H9 (cell line): ENCODE results near the gene CR1. TPM values are rescaled to one million over a fixed set of nuclear protein-coding genes. Genes with fewer than 3 reads are reported as not detected.

Experiments used
- DNase-seq: peaks from one replicate; pipeline ENCODE4 v3.0.0-alpha.2; 2017
- H2AFZ ChIP-seq: one replicate; pipeline ENCODE4 v1.6.1; 2013; ENCODE audit warnings: mild to moderate bottlenecking, low read length, control low read depth, moderate library complexity
- H2AK5ac ChIP-seq: 2 replicates; pipeline ENCODE4 v1.6.1; 2013; ENCODE audit warnings: low read length, control low read depth, mixed read lengths; ENCODE audit not compliant: insufficient read length
- H2BK120ac ChIP-seq: one replicate; pipeline ENCODE4 v1.6.1; 2013; ENCODE audit warnings: low read depth, mild to moderate bottlenecking, low read length, control low read depth, inconsistent platforms; ENCODE audit not compliant: poor library complexity, severe bottlenecking
- H2BK12ac ChIP-seq: 2 replicates; pipeline ENCODE4 v1.6.1; 2013; ENCODE audit warnings: low read length, control low read depth, mixed read lengths, low read depth; ENCODE audit not compliant: insufficient read length
- H2BK15ac ChIP-seq: 2 replicates; pipeline ENCODE4 v1.6.1; 2013; ENCODE audit warnings: low read depth, low read length, control low read depth
- H2BK20ac ChIP-seq: one replicate; pipeline ENCODE4 v1.6.1; 2013; ENCODE audit warnings: low read depth, mild to moderate bottlenecking, low read length, control low read depth, inconsistent platforms; ENCODE audit not compliant: poor library complexity, severe bottlenecking
- H2BK5ac ChIP-seq: 2 replicates; pipeline ENCODE4 v1.6.1; 2013; ENCODE audit warnings: low read length, control low read depth, mixed read lengths; ENCODE audit not compliant: insufficient read length
- H3K14ac ChIP-seq: 2 replicates; pipeline ENCODE4 v1.6.1; 2013; ENCODE audit warnings: low read length, control low read depth; ENCODE audit not compliant: insufficient read depth
- H3K18ac ChIP-seq: 2 replicates; pipeline ENCODE4 v1.6.1; 2013; ENCODE audit warnings: low read depth, mild to moderate bottlenecking, mixed read lengths, low read length, control low read depth; ENCODE audit not compliant: insufficient read length
- H3K23ac ChIP-seq: 2 replicates; pipeline ENCODE4 v1.6.1; 2013; ENCODE audit warnings: low read length, control low read depth, mixed read lengths, low read depth; ENCODE audit not compliant: insufficient read length
- H3K23me2 ChIP-seq: 2 replicates; pipeline ENCODE4 v1.6.1; 2013; ENCODE audit warnings: low read depth, mild to moderate bottlenecking, mixed read lengths, low read length, control low read depth; ENCODE audit not compliant: insufficient read length, poor library complexity, severe bottlenecking
- H3K27ac ChIP-seq: 2 replicates; pipeline ENCODE4 v1.5.1; 2013; ENCODE audit warnings: low read length, control low read depth, mixed read lengths, low read depth; ENCODE audit not compliant: insufficient read length
- H3K27me3 ChIP-seq: 2 replicates; pipeline ENCODE4 v1.6.1; 2013; ENCODE audit warnings: low read length, control low read depth, inconsistent platforms; ENCODE audit not compliant: insufficient read depth
- H3K4ac ChIP-seq: 2 replicates; pipeline ENCODE4 v1.6.1; 2013; ENCODE audit warnings: low read depth, mild to moderate bottlenecking, control low read depth, inconsistent platforms, low read length, moderate library complexity
- H3K4me1 ChIP-seq: 2 replicates; pipeline ENCODE4 v1.6.1; 2013; ENCODE audit warnings: low read length, control low read depth, inconsistent platforms; ENCODE audit not compliant: insufficient read depth
- H3K4me2 ChIP-seq: 2 replicates; pipeline ENCODE4 v1.6.1; 2013; ENCODE audit warnings: low read length, control low read depth, mixed read lengths; ENCODE audit not compliant: insufficient read length, insufficient read depth
- H3K56ac ChIP-seq: 2 replicates; pipeline ENCODE4 v1.6.1; 2013; ENCODE audit warnings: low read depth, mild to moderate bottlenecking, mixed read lengths, low read length, control low read depth; ENCODE audit not compliant: insufficient read length
- H3K79me1 ChIP-seq: 2 replicates; pipeline ENCODE4 v1.6.1; 2013; ENCODE audit warnings: low read depth, mild to moderate bottlenecking, moderate library complexity, low read length, control low read depth, inconsistent platforms; ENCODE audit not compliant: insufficient read depth, poor library complexity, severe bottlenecking
- H3K79me2 ChIP-seq: 2 replicates; pipeline ENCODE4 v1.6.1; 2013; ENCODE audit warnings: low read length, control low read depth, inconsistent platforms; ENCODE audit not compliant: insufficient read depth
- H3K9ac ChIP-seq: 2 replicates; pipeline ENCODE4 v1.6.1; 2013; ENCODE audit warnings: low read length, control low read depth, mixed read lengths; ENCODE audit not compliant: insufficient read length; ENCODE audit errors: extremely low read depth
- H3K9me3 ChIP-seq: one replicate; pipeline ENCODE4 v1.6.1; 2013; ENCODE audit warnings: low read depth, low read length, inconsistent platforms; ENCODE audit not compliant: control insufficient read depth
- H3T11ph ChIP-seq: one replicate; pipeline ENCODE4 v1.6.1; 2013; ENCODE audit warnings: mild to moderate bottlenecking, low read length, control low read depth, inconsistent platforms
- H4K20me1 ChIP-seq: one replicate; pipeline ENCODE4 v1.6.1; 2013; ENCODE audit not compliant: control insufficient read depth, insufficient read length, insufficient read depth
- H4K5ac ChIP-seq: 2 replicates; pipeline ENCODE4 v1.6.1; 2013; ENCODE audit warnings: low read depth, mild to moderate bottlenecking, mixed read lengths, low read length, control low read depth; ENCODE audit not compliant: insufficient read length
- H4K8ac ChIP-seq: replicated peaks from 2 replicates; pipeline ENCODE4 v1.6.1; 2013; ENCODE audit warnings: low read length, control low read depth, mixed read lengths, low read depth; ENCODE audit not compliant: insufficient read length
- H4K91ac ChIP-seq: 2 replicates; pipeline ENCODE4 v1.6.1; 2013; ENCODE audit warnings: low read depth, mild to moderate bottlenecking, moderate library complexity, mixed read lengths, low read length, control low read depth; ENCODE audit not compliant: insufficient read length
- H3K27ac Mint-ChIP-seq, 3 experiments: 2 replicates in 2 of 3; 3 replicates in 1 of 3; pipeline ENCODE4 v1.8.0; 2020 to 2021; ENCODE audit warnings: mixed read lengths in 3 of 3, mild to moderate bottlenecking in 1 of 3, moderate library complexity in 1 of 3
- H3K27me3 Mint-ChIP-seq: 2 replicates; pipeline ENCODE4 v1.8.0; 2021; ENCODE audit warnings: low read depth, mild to moderate bottlenecking, moderate library complexity, mixed read lengths
- H3K36me3 Mint-ChIP-seq, 3 experiments: 2 replicates in 2 of 3; 3 replicates in 1 of 3; pipeline ENCODE4 v1.8.0; 2020 to 2021; ENCODE audit warnings: low read depth in 3 of 3, mixed read lengths in 3 of 3; ENCODE audit not compliant: insufficient read depth in 1 of 3
- H3K4me1 Mint-ChIP-seq, 2 experiments: 2 replicates each; pipeline ENCODE4 v1.8.0; 2020; ENCODE audit warnings: mixed read lengths in 2 of 2
- H3K4me3 Mint-ChIP-seq, 2 experiments: 2 replicates in 1 of 2; 3 replicates in 1 of 2; pipeline ENCODE4 v1.8.0; 2020 to 2021; ENCODE audit warnings: mild to moderate bottlenecking in 2 of 2, mixed read lengths in 2 of 2, moderate library complexity in 1 of 2
- H3K9me3 Mint-ChIP-seq, 2 experiments: 2 replicates in 1 of 2; 3 replicates in 1 of 2; pipeline ENCODE4 v1.8.0; 2020; ENCODE audit warnings: mild to moderate bottlenecking in 2 of 2, mixed read lengths in 2 of 2, moderate library complexity in 1 of 2
- CTCF ChIP-seq: fragments of 200-600 bp; sonication (generic); conservative IDR thresholded peaks from 3 replicates; pipeline ENCODE4 v1.8.0; 2021; ENCODE audit warnings: antibody characterized with exemption, mild to moderate bottlenecking
- WGBS: extraction: QIAGEN DNeasy Blood & Tissue Kit; methylation state at CpG from one replicate; pipeline ENCODE4 v1.1.7; 2013; ENCODE audit warnings: missing lambda C conversion rate, low lambda C conversion rate, mixed read lengths; ENCODE audit not compliant: insufficient read length; ENCODE audit errors: extremely low coverage; 5-methylcytosine and 5-hydroxymethylcytosine counted together
- total RNA-seq: library from RNA; stranded (reverse); gene quantifications from 2 replicates; pipeline ENCODE4 v1.2.1, GENCODE V29; 2021

The CR1 gene
- total RNA-seq, 1 experiment from 2014 or later = 0.04 TPM

GRCh38 chr1:207658408-207658807 lies 162.5 kb downstream of the CR1 start:
- Mint-ChIP-seq H3K4me3 (no peak overlapping the region), H3K36me3 (peaks cover 7 to 14% (median 13%) of the 10 kb centered on the region in 3 experiments), H3K9me3 (peaks cover 15% of the 10 kb centered on the region in 2 experiments), H3K4me1 (peaks cover 0 to 5% of the 10 kb centered on the region in 2 experiments; a peak in 2 of 4 replicates), H3K27ac (no peak overlapping the region), H3K27me3 (no peaks in the 10 kb centered on the region; the same call in none of the 2 replicates)
- Histone ChIP-seq H3K4me1 (no peaks in the 10 kb centered on the region; the same call in 1 of the 2 replicates), H3K23ac (no peak overlapping the region), H3K79me1 (no peaks in the 10 kb centered on the region), H2BK15ac (no peak overlapping the region), H3K9me3 (no peaks in the 10 kb centered on the region), H2AK5ac (no peak overlapping the region), H3K9ac (no peak overlapping the region), H3T11ph (no peak overlapping the region), H3K79me2 (no peaks in the 10 kb centered on the region), H3K27me3 (no peaks in the 10 kb centered on the region), H3K27ac (no peak overlapping the region), H3K4me2 (no peak overlapping the region), H3K14ac (no peak overlapping the region), H2BK12ac (no peak overlapping the region), H2BK5ac (no peak overlapping the region), H2BK120ac (no peak overlapping the region), H3K56ac (no peak overlapping the region), H2BK20ac (no peak overlapping the region), H2AFZ (no peak overlapping the region), H4K91ac (no peak overlapping the region), H3K4ac (no peak overlapping the region), H4K5ac (no peak overlapping the region), H4K8ac (no peak overlapping the region), H4K20me1 (no peaks in the 10 kb centered on the region), H3K18ac (no peak overlapping the region), H3K23me2 (no peaks in the 10 kb centered on the region)
- DNase-seq = no peak
- TF ChIP-seq CTCF = no peak
- no CpG with 5 or more reads among the region's 7 CpGs for WGBS
